ENCODE results near the gene RNF114. TPM values are rescaled to one million over a fixed set of nuclear protein-coding genes. Genes with fewer than 3 reads are reported as not detected.
"Not testable (repeated sequence)": the region's sequence is repeated elsewhere in the genome, so short reads cannot be mapped to it uniquely, and the experiment has no call there.

Gene RNF114
- 10 to 100 TPM; 32.1 to 55.7 (median 41.7) TPM for polyA plus RNA-seq (ENCODE audit: insufficient read length in 10 of 10)
- long read RNA-seq, donor 1, transcript RNF114-201 (6 exons, 2,503 nt): major isoform, 12 of 29 reads
- long read RNA-seq, donor 1, partial matches to known transcripts: 13 of 29 reads
- long read RNA-seq, donor 1, other reads (novel, unspliced or antisense): 0 of 29 reads
- long read RNA-seq, donor 2, transcript RNF114-201 (6 exons, 2,503 nt): major isoform, 7 of 12 reads
- long read RNA-seq, donor 2, partial matches to known transcripts: 0 of 12 reads
- long read RNA-seq, donor 2, other reads (novel, unspliced or antisense): 0 of 12 reads
- long read RNA-seq, donor 3: 0 reads
- long read RNA-seq, donor 4, transcript RNF114-201 (6 exons, 2,503 nt): major isoform, 5 of 8 reads
- long read RNA-seq, donor 4, partial matches to known transcripts: 0 of 8 reads
- long read RNA-seq, donor 4, other reads (novel, unspliced or antisense): 0 of 8 reads
- long read RNA-seq, donor 5, transcript RNF114-201 (6 exons, 2,503 nt): major isoform, 17 of 28 reads
- long read RNA-seq, donor 5, partial matches to known transcripts: 7 of 28 reads
- long read RNA-seq, donor 5, other reads (novel, unspliced or antisense): 0 of 28 reads
- long read RNA-seq, donor 6, transcript RNF114-201 (6 exons, 2,503 nt): major isoform, 10 of 14 reads
- long read RNA-seq, donor 6, partial matches to known transcripts: 0 of 14 reads
- long read RNA-seq, donor 6, other reads (novel, unspliced or antisense): 0 of 14 reads
- long read RNA-seq, donor 7, partial matches to known transcripts: 0 of 8 reads
- long read RNA-seq, donor 7, other reads (novel, unspliced or antisense): 0 of 8 reads
- long read RNA-seq, donor 8, transcript RNF114-201 (6 exons, 2,503 nt): major isoform, 12 of 14 reads
- long read RNA-seq, donor 8, partial matches to known transcripts: 0 of 14 reads
- long read RNA-seq, donor 8, other reads (novel, unspliced or antisense): 0 of 14 reads
- long read RNA-seq, donor 9, partial matches to known transcripts: 0 of 2 reads
- long read RNA-seq, donor 9, other reads (novel, unspliced or antisense): 0 of 2 reads

GRCh38 chr20:49936153-49937026 is at the start of gene RNF114:
Gene RNF114 (plus strand): TSS chr20:49936397. CDS start chr20:49936413, 16 bp downstream.
- DNase-seq: peak; percentile 92 to 96 (median 95)

- no peak for DNase-seq
Observed at GRCh38 chr20:49886571-49887213, 49.5 kb upstream of the RNF114 start.

GRCh38 chr20:49887251-49888211 is 48.7 kb upstream of the RNF114 start:
- peak in 1 of 3 donors; percentile 53 for DNase-seq

- peak in 2 of 3 donors; percentile 57 to 71 for DNase-seq
Observed at GRCh38 chr20:49888212-49889000, 47.8 kb upstream of the RNF114 start.

GRCh38 chr20:49889001-49889934 is 46.9 kb upstream of the RNF114 start:
- no peak for DNase-seq

GRCh38 chr20:49889935-49890333 is 46.3 kb upstream of the RNF114 start:
- no peak for DNase-seq

- peak in 1 of 3 donors; percentile 50 for DNase-seq
Observed at GRCh38 chr20:49890471-49891361, 45.5 kb upstream of the RNF114 start.

- no peak for DNase-seq
Observed at GRCh38 chr20:49891476-49892110, 44.6 kb upstream of the RNF114 start.

GRCh38 chr20:49892260-49892659 is 43.9 kb upstream of the RNF114 start:
- no peak for DNase-seq

GRCh38 chr20:49892817-49893216 is 43.4 kb upstream of the RNF114 start:
- DNase-seq: peak in 1 of 3 donors; percentile 28

GRCh38 chr20:49893242-49894072 is 42.7 kb upstream of the RNF114 start:
- DNase-seq: no peak

- DNase-seq: no peak
Observed at GRCh38 chr20:49894073-49894470, 42.1 kb upstream of the RNF114 start.

GRCh38 chr20:49895474-49896093 is 40.6 kb upstream of the RNF114 start:
- DNase-seq: not testable (repeated sequence)

GRCh38 chr20:49896204-49896603 is 40.0 kb upstream of the RNF114 start:
- DNase-seq: no peak
